IMR-90 (cell line): ENCODE measurements around the gene NIPAL4. TPM values are rescaled to one million over a fixed set of nuclear protein-coding genes. Genes with fewer than 3 reads are reported as not detected.

Experiments used
- ATAC-seq: fragments of 200-7000 bp; cut with Tn5 transposase; 2 replicates; pipeline ENCODE4 v1.9.1; 2020; ENCODE audit warnings: low read depth, mild to moderate bottlenecking, moderate library complexity
- BruUV-seq: library from RNA; stranded (reverse); fragments of 400-500 nt; replicated peaks from 2 replicates; lab custom pipeline; 2021; lab: Mats Ljungman, UMichigan
- CTCF ChIA-PET: fragments of 300-600 bp; formaldehyde crosslinking; extraction: SDS; loops from one replicate; lab custom pipeline; 2021; ENCODE audit warnings: antibody characterized with exemption; lab: Yijun Ruan, JAX
- POLR2A ChIA-PET: fragments of 300-600 bp; sonication (Branson Sonifier 250); formaldehyde crosslinking; loops from one replicate; lab custom pipeline; 2022; ENCODE audit warnings: antibody characterized with exemption; ENCODE audit not compliant: unreplicated experiment; lab: Charles Lee
- DNase-seq: peaks from one replicate; pipeline ENCODE4 v3.0.0; 2013
- H2AFZ ChIP-seq: replicated peaks from 2 replicates; pipeline ENCODE3; 2013; ENCODE audit warnings: low read length, mild to moderate bottlenecking; ENCODE audit not compliant: poor library complexity
- H2AK5ac ChIP-seq: 2 replicates; pipeline ENCODE4 v1.6.1; 2013; ENCODE audit warnings: low read depth, low read length, inconsistent platforms
- H2AK9ac ChIP-seq: replicated peaks from 2 replicates; pipeline ENCODE3; 2013; ENCODE audit warnings: mild to moderate bottlenecking, low read depth, low read length, moderate library complexity; ENCODE audit not compliant: poor library complexity
- H2BK120ac ChIP-seq: 2 replicates; pipeline ENCODE4 v1.6.1; 2013; ENCODE audit warnings: low read depth, low read length, inconsistent platforms
- H2BK15ac ChIP-seq: 3 replicates; pipeline ENCODE4 v1.6.1; 2013; ENCODE audit warnings: low read depth, low read length, inconsistent platforms
- H2BK20ac ChIP-seq: 2 replicates; pipeline ENCODE4 v1.6.1; 2013; ENCODE audit warnings: low read depth, mild to moderate bottlenecking, inconsistent platforms, low read length, moderate library complexity
- H2BK5ac ChIP-seq: 2 replicates; pipeline ENCODE4 v1.6.1; 2013; ENCODE audit warnings: mild to moderate bottlenecking, low read depth, low read length, inconsistent platforms; ENCODE audit not compliant: poor library complexity, severe bottlenecking
- H3K14ac ChIP-seq: replicated peaks from 2 replicates; pipeline ENCODE4 v1.6.1; 2013; ENCODE audit warnings: low read depth, low read length, inconsistent platforms
- H3K18ac ChIP-seq: 2 replicates; pipeline ENCODE4 v1.6.1; 2013; ENCODE audit warnings: low read depth, low read length, control low read depth
- H3K23ac ChIP-seq: 2 replicates; pipeline ENCODE4 v1.6.1; 2013; ENCODE audit warnings: low read depth, low read length, inconsistent platforms
- H3K27ac ChIP-seq: 2 replicates; pipeline ENCODE4 v1.5.1; 2013; ENCODE audit warnings: mild to moderate bottlenecking, control low read depth, low read length; ENCODE audit not compliant: insufficient read depth
- H3K27me3 ChIP-seq: 2 replicates; pipeline ENCODE4 v1.6.1; 2013; ENCODE audit warnings: low read length; ENCODE audit not compliant: control insufficient read depth, insufficient read depth
- H3K36me3 ChIP-seq: 2 replicates; pipeline ENCODE4 v1.6.1; 2013; ENCODE audit warnings: low read length, mixed read lengths; ENCODE audit not compliant: control insufficient read depth, insufficient read depth
- H3K4ac ChIP-seq: 2 replicates; pipeline ENCODE4 v1.6.1; 2013; ENCODE audit warnings: low read depth, low read length, inconsistent platforms
- H3K4me1 ChIP-seq: 2 replicates; pipeline ENCODE4 v1.6.1; 2013; ENCODE audit warnings: low read length, mixed read lengths; ENCODE audit not compliant: control insufficient read depth, insufficient read depth
- H3K4me2 ChIP-seq: 2 replicates; pipeline ENCODE4 v1.6.1; 2013; ENCODE audit warnings: low read depth, mild to moderate bottlenecking, control low read depth, low read length, moderate library complexity
- H3K4me3 ChIP-seq: 2 replicates; pipeline ENCODE4 v1.5.1; 2013; ENCODE audit warnings: low read depth, mild to moderate bottlenecking, control low read depth, low read length, moderate library complexity; ENCODE audit not compliant: insufficient read depth
- H3K56ac ChIP-seq: 2 replicates; pipeline ENCODE4 v1.6.1; 2013; ENCODE audit warnings: low read length, inconsistent platforms; ENCODE audit not compliant: insufficient read depth; ENCODE audit errors: extremely low read depth
- H3K79me1 ChIP-seq, 2 experiments: 2 replicates each; pipeline ENCODE4 v1.6.1; 2013; ENCODE audit warnings: low read length in 2 of 2, inconsistent platforms in 1 of 2, low read depth in 1 of 2
- H3K9ac ChIP-seq: 2 replicates; pipeline ENCODE4 v1.6.1; 2013; ENCODE audit warnings: low read depth, low read length, control low read depth
- H3K9me1 ChIP-seq: 2 replicates; pipeline ENCODE4 v1.6.1; 2013; ENCODE audit warnings: low read length, inconsistent platforms; ENCODE audit not compliant: insufficient read depth
- H3K9me3 ChIP-seq: 2 replicates; pipeline ENCODE4 v1.6.1; 2013; ENCODE audit warnings: low read length; ENCODE audit not compliant: control insufficient read depth, insufficient read depth
- H4K20me1 ChIP-seq: 2 replicates; pipeline ENCODE4 v1.6.1; 2013; ENCODE audit warnings: low read length, inconsistent platforms; ENCODE audit not compliant: insufficient read depth
- H4K5ac ChIP-seq: 2 replicates; pipeline ENCODE4 v1.6.1; 2013; ENCODE audit warnings: mild to moderate bottlenecking, low read depth, low read length, control low read depth
- H4K8ac ChIP-seq, 2 experiments: 2 replicates each; pipeline ENCODE4 v1.6.1; 2013; ENCODE audit warnings: low read depth in 2 of 2, low read length in 2 of 2, control low read depth in 1 of 2, inconsistent platforms in 1 of 2
- H4K91ac ChIP-seq: 2 replicates; pipeline ENCODE4 v1.6.1; 2013; ENCODE audit warnings: low read depth, low read length, inconsistent platforms; ENCODE audit not compliant: insufficient read depth
- BHLHE40 ChIP-seq: fragments of 150-350 bp; IDR thresholded peaks from 2 replicates; pipeline ENCODE4 v1.6.1; 2016; ENCODE audit warnings: mild to moderate bottlenecking, low read depth, low read length
- CEBPB ChIP-seq: IDR thresholded peaks from 2 replicates; pipeline ENCODE4 v1.6.1; 2012; ENCODE audit warnings: low read depth, low read length, improper control_type of control experiment
- CHD1 ChIP-seq: IDR thresholded peaks from 2 replicates; pipeline ENCODE4 v1.6.1; 2012; ENCODE audit warnings: low read depth, low read length, improper control_type of control experiment
- FOS ChIP-seq: fragments of 150-350 bp; IDR thresholded peaks from 2 replicates; pipeline ENCODE4 v1.6.1; 2016; ENCODE audit warnings: low read depth, low read length
- MAFK ChIP-seq: IDR thresholded peaks from 2 replicates; pipeline ENCODE4 v1.6.1; 2012; ENCODE audit warnings: low read depth, low read length, improper control_type of control experiment
- MAZ ChIP-seq: IDR thresholded peaks from 2 replicates; pipeline ENCODE4 v1.6.1; 2012; ENCODE audit warnings: low read depth, mild to moderate bottlenecking, low read length, improper control_type of control experiment, moderate library complexity, borderline replicate concordance
- MXI1 ChIP-seq: IDR thresholded peaks from 2 replicates; pipeline ENCODE4 v1.6.1; 2012; ENCODE audit warnings: low read depth, mild to moderate bottlenecking, low read length, moderate library complexity, borderline replicate concordance
- NFE2L2 ChIP-seq: fragments of 150-350 bp; IDR thresholded peaks from 2 replicates; pipeline ENCODE4 v1.6.1; 2016; ENCODE audit warnings: low read depth, mild to moderate bottlenecking, low read length
- POLR2A ChIP-seq: IDR thresholded peaks from 2 replicates; pipeline ENCODE4 v1.6.1; 2012; ENCODE audit warnings: mild to moderate bottlenecking, low read depth, low read length
- RAD21 ChIP-seq: IDR thresholded peaks from 2 replicates; pipeline ENCODE4 v1.6.1; 2012; ENCODE audit warnings: low read length, improper control_type of control experiment
- RCOR1 ChIP-seq: IDR thresholded peaks from 2 replicates; pipeline ENCODE4 v1.6.1; 2012; ENCODE audit warnings: mild to moderate bottlenecking, low read length, improper control_type of control experiment; ENCODE audit not compliant: insufficient replicate concordance
- RFX5 ChIP-seq: IDR thresholded peaks from 2 replicates; pipeline ENCODE4 v1.8.0; 2012; ENCODE audit warnings: low read depth, mild to moderate bottlenecking, low read length, moderate library complexity
- SMC3 ChIP-seq: fragments of 150-350 bp; IDR thresholded peaks from 2 replicates; pipeline ENCODE4 v1.6.1; 2016; ENCODE audit warnings: low read depth, mild to moderate bottlenecking, antibody characterized with exemption, low read length, moderate library complexity
- WGBS, 2 experiments: methylation state at CpG; one replicate each; pipeline versions ENCODE4 v1.1.5 to v1.1.7; 2013; ENCODE audit warnings: missing lambda C conversion rate in 2 of 2; ENCODE audit not compliant: insufficient read length in 1 of 2; ENCODE audit errors: extremely low coverage in 2 of 2; 5-methylcytosine and 5-hydroxymethylcytosine counted together
- dilution Hi-C: fragments of 300-500 bp; cut with HindIII; formaldehyde crosslinking; loops from one replicate; pipeline ENCODE4 v1.14.3; 2018; ENCODE audit warnings: low sequenced_read_pairs; ENCODE audit not compliant: unreplicated experiment
- in situ Hi-C: fragments of 300-500 bp; cut with MboI; formaldehyde crosslinking; loops from 3 replicates; pipeline ENCODE4 v1.14.3; 2019; ENCODE audit warnings: low sequenced_read_pairs, inconsistent platforms, mixed read lengths
- intact Hi-C: fragments of 100-400 bp; cut with micrococcal nuclease; formaldehyde crosslinking; loops from 2 replicates; pipeline ENCODE4 v1.10.0; 2022
- polyA plus RNA-seq, 3 experiments: library from polyadenylated mRNA; depleted of rRNA; stranded (reverse); fragments of >200 nt; gene quantifications; 2 replicates each; pipeline ENCODE4 v1.2.3, GENCODE V29; 2012; ENCODE audit warnings: low replicate concordance in 1 of 3
- total RNA-seq: library from RNA; depleted of rRNA; stranded (reverse); fragments of >200 nt; gene quantifications from 2 replicates; pipeline ENCODE4 v1.2.3, GENCODE V29; 2012
- TF ChIP-seq, protein P1 (sequence below): conservative IDR thresholded peaks from 2 replicates; pipeline ENCODE4 v1.5.1; 2012; ENCODE audit warnings: mild to moderate bottlenecking, low read depth, low read length, improper control_type of control experiment
- TF ChIP-seq, protein P2 (sequence below): fragments of 150-350 bp; IDR thresholded peaks from 2 replicates; pipeline ENCODE4 v1.6.1; 2016; ENCODE audit warnings: low read depth, mild to moderate bottlenecking, low read length, moderate library complexity, borderline replicate concordance
- TF ChIP-seq, protein P3 (sequence below): fragments of 150-350 bp; IDR thresholded peaks from 2 replicates; pipeline ENCODE4 v1.6.1; 2017; ENCODE audit warnings: mild to moderate bottlenecking, antibody characterized with exemption, low read length, low read depth

Gene NIPAL4
- total and polyA plus RNA-seq, 2 of the 4 experiments (the other 2 are of a cell fraction) = 0.18 to 0.39 TPM

DNA sequence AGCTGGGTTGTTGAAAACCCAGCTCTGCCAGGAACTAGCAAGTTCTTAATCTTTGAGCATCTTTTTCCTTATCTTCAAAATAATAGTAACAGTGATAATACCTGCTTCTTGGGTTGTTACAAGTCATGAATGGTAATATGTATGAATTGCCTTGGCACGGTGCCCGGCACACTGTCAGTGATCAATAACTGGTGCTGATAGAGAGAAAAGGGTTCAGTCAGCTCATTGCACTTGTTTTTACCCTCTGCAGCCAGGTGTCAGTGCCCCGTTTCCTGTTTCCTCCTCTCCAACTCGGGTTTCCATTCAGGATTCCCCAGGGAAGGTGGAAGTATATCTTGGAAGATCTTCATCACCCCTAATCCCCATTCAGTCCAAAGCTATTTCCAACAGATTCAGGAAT lies 15.8 kb upstream of the NIPAL4 start:
- Histone ChIP-seq H2AK5ac (no peak overlapping the region), H3K36me3 (no peaks in the 10 kb centered on the region), H3K4me1 (no peaks in the 10 kb centered on the region), H3K27ac (no peak overlapping the region), H4K8ac (no peak overlapping the region), H3K4ac (no peak overlapping the region), H2BK15ac (no peak overlapping the region), H2BK5ac (no peak overlapping the region), H3K56ac (no peak overlapping the region), H3K27me3 (no peaks in the 10 kb centered on the region), H3K9ac (no peak overlapping the region), H3K23ac (no peak overlapping the region), H3K4me3 (no peak overlapping the region), H2AFZ (no peak overlapping the region), H3K4me2 (no peak overlapping the region), H4K20me1 (no peaks in the 10 kb centered on the region), H2BK20ac (no peak overlapping the region), H2AK9ac (no peak overlapping the region), H4K5ac (no peak overlapping the region), H2BK120ac (no peak overlapping the region), H4K91ac (no peak overlapping the region), H3K9me3 (no peaks in the 10 kb centered on the region), H3K18ac (no peak overlapping the region), H3K14ac (no peak overlapping the region), H3K9me1 (no peaks in the 10 kb centered on the region; the same call in 1 of the 2 replicates), H3K79me1 (no peaks in the 10 kb centered on the region)
- WGBS, 2 experiments = no CpG with 5 or more reads among the region's 4 CpGs
- in situ Hi-C loops (no loop called here), dilution Hi-C loops (no loop called here), intact Hi-C loops (no loop called here)
- no peak for DNase-seq
- POLR2A ChIA-PET = no interaction called here
- no TSS peak for BruUV-seq
- ATAC-seq = no peak
- no peak for TF ChIP-seq RFX5
- TF ChIP-seq NFE2L2 = no peak
- TF ChIP-seq FOS = no peak
- TF ChIP-seq, protein P1, sequence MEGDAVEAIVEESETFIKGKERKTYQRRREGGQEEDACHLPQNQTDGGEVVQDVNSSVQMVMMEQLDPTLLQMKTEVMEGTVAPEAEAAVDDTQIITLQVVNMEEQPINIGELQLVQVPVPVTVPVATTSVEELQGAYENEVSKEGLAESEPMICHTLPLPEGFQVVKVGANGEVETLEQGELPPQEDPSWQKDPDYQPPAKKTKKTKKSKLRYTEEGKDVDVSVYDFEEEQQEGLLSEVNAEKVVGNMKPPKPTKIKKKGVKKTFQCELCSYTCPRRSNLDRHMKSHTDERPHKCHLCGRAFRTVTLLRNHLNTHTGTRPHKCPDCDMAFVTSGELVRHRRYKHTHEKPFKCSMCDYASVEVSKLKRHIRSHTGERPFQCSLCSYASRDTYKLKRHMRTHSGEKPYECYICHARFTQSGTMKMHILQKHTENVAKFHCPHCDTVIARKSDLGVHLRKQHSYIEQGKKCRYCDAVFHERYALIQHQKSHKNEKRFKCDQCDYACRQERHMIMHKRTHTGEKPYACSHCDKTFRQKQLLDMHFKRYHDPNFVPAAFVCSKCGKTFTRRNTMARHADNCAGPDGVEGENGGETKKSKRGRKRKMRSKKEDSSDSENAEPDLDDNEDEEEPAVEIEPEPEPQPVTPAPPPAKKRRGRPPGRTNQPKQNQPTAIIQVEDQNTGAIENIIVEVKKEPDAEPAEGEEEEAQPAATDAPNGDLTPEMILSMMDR = no peak
- no peak for TF ChIP-seq MAZ
- TF ChIP-seq, protein P2, sequence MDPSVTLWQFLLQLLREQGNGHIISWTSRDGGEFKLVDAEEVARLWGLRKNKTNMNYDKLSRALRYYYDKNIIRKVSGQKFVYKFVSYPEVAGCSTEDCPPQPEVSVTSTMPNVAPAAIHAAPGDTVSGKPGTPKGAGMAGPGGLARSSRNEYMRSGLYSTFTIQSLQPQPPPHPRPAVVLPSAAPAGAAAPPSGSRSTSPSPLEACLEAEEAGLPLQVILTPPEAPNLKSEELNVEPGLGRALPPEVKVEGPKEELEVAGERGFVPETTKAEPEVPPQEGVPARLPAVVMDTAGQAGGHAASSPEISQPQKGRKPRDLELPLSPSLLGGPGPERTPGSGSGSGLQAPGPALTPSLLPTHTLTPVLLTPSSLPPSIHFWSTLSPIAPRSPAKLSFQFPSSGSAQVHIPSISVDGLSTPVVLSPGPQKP = no peak
- no peak for TF ChIP-seq BHLHE40
- TF ChIP-seq POLR2A = no peak
- TF ChIP-seq MAFK = no peak
- no peak for TF ChIP-seq CEBPB
- no peak for TF ChIP-seq RAD21
- TF ChIP-seq, protein P3, sequence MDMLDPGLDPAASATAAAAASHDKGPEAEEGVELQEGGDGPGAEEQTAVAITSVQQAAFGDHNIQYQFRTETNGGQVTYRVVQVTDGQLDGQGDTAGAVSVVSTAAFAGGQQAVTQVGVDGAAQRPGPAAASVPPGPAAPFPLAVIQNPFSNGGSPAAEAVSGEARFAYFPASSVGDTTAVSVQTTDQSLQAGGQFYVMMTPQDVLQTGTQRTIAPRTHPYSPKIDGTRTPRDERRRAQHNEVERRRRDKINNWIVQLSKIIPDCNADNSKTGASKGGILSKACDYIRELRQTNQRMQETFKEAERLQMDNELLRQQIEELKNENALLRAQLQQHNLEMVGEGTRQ = no peak
- no peak for TF ChIP-seq MXI1
- TF ChIP-seq CHD1 = no peak
- no peak for TF ChIP-seq RCOR1
- TF ChIP-seq SMC3 = no peak
- CTCF ChIA-PET = interaction anchor here (0.8 kb wide), 1 partner anchor 28 kb away, joined by 3 read pairs; no protein-coding TSS in a partner anchor
